Hepatocyte (in vitro differentiated cells): Measurements from ENCODE around the gene MRPL33. TPM values are rescaled to one million over a fixed set of nuclear protein-coding genes. Genes with fewer than 3 reads are reported as not detected.

Experiments
- DNase-seq: peaks from one replicate; pipeline ENCODE4 v3.0.0-alpha.2; 2016; ENCODE audit warnings: low spot score
- H2AFZ ChIP-seq: fragments of 200-600 bp; sonication (generic); 2 replicates; pipeline ENCODE4 v1.6.0; 2016; ENCODE audit warnings: antibody characterized with exemption, mild to moderate bottlenecking
- H3K27ac ChIP-seq: fragments of 200-600 bp; sonication (generic); 2 replicates; pipeline ENCODE4 v1.5.1; 2016; ENCODE audit warnings: mild to moderate bottlenecking
- H3K27me3 ChIP-seq: fragments of 200-600 bp; sonication (generic); 2 replicates; pipeline ENCODE4 v1.6.1; 2016
- H3K36me3 ChIP-seq: fragments of 200-600 bp; sonication (generic); replicated peaks from 2 replicates; pipeline ENCODE4 v1.5.1; 2016; ENCODE audit warnings: low read depth; ENCODE audit not compliant: insufficient read depth
- H3K4me1 ChIP-seq: fragments of 200-600 bp; sonication (generic); 2 replicates; pipeline ENCODE4 v1.5.1; 2016; ENCODE audit warnings: mild to moderate bottlenecking, moderate library complexity; ENCODE audit not compliant: insufficient read depth
- H3K4me2 ChIP-seq: fragments of 200-600 bp; sonication (generic); 2 replicates; pipeline ENCODE4 v1.6.0; 2016
- H3K4me3 ChIP-seq: fragments of 200-600 bp; sonication (generic); 2 replicates; pipeline ENCODE4 v1.5.1; 2016; ENCODE audit warnings: mild to moderate bottlenecking
- H3K79me2 ChIP-seq: fragments of 200-600 bp; sonication (generic); 2 replicates; pipeline ENCODE4 v1.6.0; 2017; ENCODE audit warnings: mild to moderate bottlenecking
- H3K9me2 ChIP-seq: fragments of 200-600 bp; sonication (generic); replicated peaks from 2 replicates; pipeline ENCODE4 v1.6.0; 2017; ENCODE audit warnings: mild to moderate bottlenecking; ENCODE audit not compliant: insufficient read depth
- H3K9me3 ChIP-seq: fragments of 200-600 bp; sonication (generic); 2 replicates; pipeline ENCODE4 v1.5.1; 2016; ENCODE audit warnings: low read depth, mild to moderate bottlenecking
- H4K20me1 ChIP-seq: fragments of 200-600 bp; sonication (generic); 2 replicates; pipeline ENCODE4 v1.6.0; 2016; ENCODE audit warnings: mild to moderate bottlenecking; ENCODE audit not compliant: insufficient read depth, poor library complexity, severe bottlenecking
- CTCF ChIP-seq: fragments of 200-600 bp; sonication (generic); IDR thresholded peaks from 2 replicates; pipeline ENCODE4 v1.5.1; 2016; ENCODE audit warnings: antibody characterized with exemption, mild to moderate bottlenecking; ENCODE audit not compliant: poor library complexity
- EZH2 ChIP-seq: fragments of 200-600 bp; sonication (generic); IDR thresholded peaks from 2 replicates; pipeline ENCODE4 v1.6.1; 2016; ENCODE audit warnings: antibody characterized with exemption, mild to moderate bottlenecking, borderline replicate concordance
- EZH2phosphoT487 ChIP-seq: fragments of 200-600 bp; sonication (generic); IDR thresholded peaks from one replicate; pipeline ENCODE4 v1.6.1; 2018; ENCODE audit warnings: antibody characterized with exemption, mild to moderate bottlenecking, low read depth, moderate library complexity; ENCODE audit not compliant: unreplicated experiment, severe bottlenecking
- WGBS: methylation state at CpG from one replicate; pipeline ENCODE4 v1.1.6; 2016; ENCODE audit warnings: low lambda C conversion rate; ENCODE audit errors: missing lambda C conversion rate; 5-methylcytosine and 5-hydroxymethylcytosine counted together
- polyA plus RNA-seq: library from polyadenylated mRNA; unstranded; fragments of >200 nt; fragmentation: Nextera tagmentation; extraction: Ambion mirVana; gene quantifications from 2 replicates; pipeline ENCODE4 v1.2.1, GENCODE V29; 2016
- total RNA-seq: library from RNA; depleted of rRNA; stranded (reverse); fragments of >200 nt; gene quantifications from 2 replicates; pipeline ENCODE4 v1.2.3, GENCODE V29; 2014

The MRPL33 gene
- total and polyA plus RNA-seq, 2 experiments from 2014 or later = 148 to 311 TPM

DNA sequence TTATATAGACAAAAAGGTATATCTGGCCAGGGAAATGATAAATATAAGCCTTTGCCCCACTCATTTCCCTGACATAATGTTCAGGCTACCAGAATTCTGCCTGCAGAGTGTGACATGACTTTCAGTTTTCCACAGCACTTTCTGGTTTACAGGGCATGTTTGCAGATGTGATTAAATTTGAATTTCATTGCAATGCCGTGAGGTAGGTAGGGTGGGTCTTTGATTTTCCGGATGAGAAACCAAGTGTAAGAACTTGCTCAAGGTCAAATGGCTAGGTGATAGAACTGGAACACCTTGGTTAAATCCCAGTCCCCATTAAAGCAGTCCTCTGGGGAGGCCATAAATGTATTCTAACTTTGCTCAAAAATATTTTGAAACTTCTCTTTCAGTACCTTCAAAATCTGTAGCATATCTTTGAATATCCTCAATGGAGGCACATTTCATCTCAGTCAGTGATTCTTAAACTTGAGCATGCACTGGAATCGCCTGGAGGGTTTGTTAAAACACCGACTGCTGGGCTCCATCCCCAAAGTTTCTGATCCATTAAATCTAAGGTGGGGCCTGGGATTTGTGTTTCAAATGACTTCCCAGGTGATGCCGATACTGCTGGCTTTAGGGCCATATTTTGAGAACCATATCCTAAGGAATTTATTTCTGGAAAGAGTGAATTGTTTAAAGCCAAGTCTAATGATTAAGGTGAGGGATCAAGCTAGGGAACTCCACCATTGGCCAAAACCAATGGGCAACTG, 35.0 kb downstream of the MRPL33 start:
- Histone ChIP-seq H3K79me2 (no peaks in the 10 kb centered on the region), H2AFZ (no peak overlapping the region), H3K4me1 (no peaks in the 10 kb centered on the region), H3K36me3 (no peaks in the 10 kb centered on the region), H3K27ac (no peak overlapping the region), H3K9me3 (no peaks in the 10 kb centered on the region), H3K4me3 (no peak overlapping the region), H3K9me2 (no peaks in the 10 kb centered on the region), H3K4me2 (no peak overlapping the region), H4K20me1 (no peaks in the 10 kb centered on the region), H3K27me3 (no peaks in the 10 kb centered on the region)
- TF ChIP-seq EZH2 (no peak), EZH2phosphoT487 (no peak), CTCF (no peak)
- DNase-seq = no peak
- 97% methylated on average over 5 of the region's 5 CpGs for WGBS

- TF ChIP-seq CTCF (peak; percentile 51), EZH2 (no peak)
- H3K9me3 ChIP-seq = no peaks in the 10 kb centered on the region
- no peaks in the 10 kb centered on the region for H3K27me3 ChIP-seq
- no peak overlapping the region for H2AFZ ChIP-seq
- DNase-seq = peak; percentile 36
- no peaks in the 10 kb centered on the region for H3K4me1 ChIP-seq
- H4K20me1 ChIP-seq = no peaks in the 10 kb centered on the region
- H3K4me3 ChIP-seq = no peak overlapping the region
- H3K79me2 ChIP-seq = no peaks in the 10 kb centered on the region
- H3K4me2 ChIP-seq = no peak overlapping the region
- 73% methylated on average over 4 of the region's 4 CpGs for WGBS
- H3K9me2 ChIP-seq = no peaks in the 10 kb centered on the region
- no peaks in the 10 kb centered on the region for H3K36me3 ChIP-seq
- no peak overlapping the region for H3K27ac ChIP-seq
Measured at GRCh38 chr2:27807476-27807875, 36.0 kb downstream of the MRPL33 start.

DNA sequence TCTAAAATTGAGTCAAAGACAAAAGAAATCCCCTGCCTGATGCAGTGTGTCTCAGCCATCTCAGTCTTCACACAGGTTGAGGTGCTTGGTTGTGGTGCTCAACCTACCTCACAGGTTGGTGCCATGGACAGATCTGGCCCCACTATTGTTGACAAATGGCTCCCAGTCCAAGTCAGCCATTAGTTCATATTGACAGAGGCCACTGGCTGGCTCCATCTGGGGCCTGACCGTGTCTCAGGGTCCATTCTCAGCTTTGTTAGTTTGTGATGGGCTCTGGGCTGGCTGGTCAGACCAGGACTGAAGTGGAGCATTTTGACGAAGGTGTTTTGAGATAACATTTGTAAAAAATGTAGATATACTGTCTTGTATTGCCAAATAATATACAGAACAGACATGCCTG, 36.9 kb downstream of the MRPL33 start:
- Histone ChIP-seq H2AFZ (no peak overlapping the region), H3K9me2 (no peaks in the 10 kb centered on the region), H3K27ac (no peak overlapping the region), H3K36me3 (no peaks in the 10 kb centered on the region), H4K20me1 (no peaks in the 10 kb centered on the region), H3K4me3 (no peak overlapping the region), H3K9me3 (no peaks in the 10 kb centered on the region), H3K79me2 (no peaks in the 10 kb centered on the region), H3K4me1 (no peaks in the 10 kb centered on the region), H3K27me3 (no peaks in the 10 kb centered on the region), H3K4me2 (no peak overlapping the region)
- TF ChIP-seq EZH2phosphoT487 (no peak), EZH2 (no peak), CTCF (no peak)
- 79% methylated on average over 2 of the region's 2 CpGs for WGBS
- no peak for DNase-seq

DNA sequence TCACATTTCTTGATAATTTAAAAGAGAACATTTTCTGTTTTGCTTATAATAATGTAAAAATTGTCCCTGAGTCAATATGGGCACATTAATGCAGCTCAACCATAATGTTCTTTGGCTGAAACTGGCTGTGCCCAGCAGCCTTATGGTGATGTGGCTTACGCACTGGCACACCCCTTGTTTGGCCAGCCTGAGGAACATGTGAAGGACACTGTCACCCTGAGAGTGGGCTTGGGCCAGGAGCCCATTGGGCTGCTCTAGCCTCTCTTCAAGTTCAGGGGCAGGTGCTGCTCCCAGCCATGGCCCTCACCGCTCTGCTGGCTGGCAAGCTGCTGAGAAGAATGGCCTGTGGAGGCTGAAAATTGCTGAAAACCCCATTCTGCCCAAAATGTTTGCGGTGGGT, 37.5 kb downstream of the MRPL33 start:
- WGBS = 97% methylated on average over 3 of the region's 3 CpGs
- Histone ChIP-seq H4K20me1 (no peaks in the 10 kb centered on the region), H3K4me2 (no peak overlapping the region), H3K36me3 (no peaks in the 10 kb centered on the region), H3K4me3 (no peak overlapping the region), H3K4me1 (no peaks in the 10 kb centered on the region), H2AFZ (no peak overlapping the region), H3K27me3 (no peaks in the 10 kb centered on the region), H3K27ac (no peak overlapping the region), H3K9me2 (no peaks in the 10 kb centered on the region), H3K9me3 (no peaks in the 10 kb centered on the region), H3K79me2 (no peaks in the 10 kb centered on the region)
- TF ChIP-seq CTCF = no peak
- no peak for TF ChIP-seq EZH2
- TF ChIP-seq EZH2phosphoT487 = no peak
- DNase-seq = no peak
